HepG2 (cell line): ENCODE data around the gene SF3B5. TPM values are rescaled to one million over a fixed set of nuclear protein-coding genes. Genes with fewer than 3 reads are reported as not detected.
A peak's percentile ranks its signal among the peaks of the same experiment; 100 is the strongest.

Source experiments
- AHR ChIP-seq: IDR thresholded peaks from 2 replicates; pipeline ENCODE4 v1.6.1; 2018; ENCODE audit warnings: missing genetic modification reagents, missing compliant biosample characterization
- BCL6 ChIP-seq: IDR thresholded peaks from 2 replicates; pipeline ENCODE4 v1.6.1; 2016; ENCODE audit warnings: missing genetic modification reagents, missing compliant biosample characterization
- CREB1 ChIP-seq, 2 experiments: fragments of 450-650 bp in 1 of 2; IDR thresholded peaks; 2 replicates each; pipeline ENCODE4 v1.6.1; 2016 to 2017; ENCODE audit warnings: control low read depth in 1 of 2, mild to moderate bottlenecking in 1 of 2, missing compliant biosample characterization in 1 of 2, missing genetic modification characterization in 1 of 2
- E2F5 ChIP-seq: sonication (generic); formaldehyde crosslinking; conservative IDR thresholded peaks from 2 replicates; pipeline ENCODE4 v1.4.0; 2020; ENCODE audit warnings: missing genetic modification reagents
- ELF3 ChIP-seq: IDR thresholded peaks from 2 replicates; pipeline ENCODE4 v1.6.1; 2016; ENCODE audit warnings: missing genetic modification reagents, missing compliant biosample characterization
- EZH2 ChIP-seq: conservative IDR thresholded peaks from 2 replicates; pipeline ENCODE4 v1.6.1; 2012; ENCODE audit warnings: mild to moderate bottlenecking, low read depth, low read length, moderate library complexity
- FOXA1 ChIP-seq, 2 experiments: fragments of 450-650 bp in 1 of 2; sonication (generic) in 1 of 2; formaldehyde crosslinking in 1 of 2; IDR thresholded peaks; 2 replicates each; pipeline versions ENCODE4 v1.4.0 to v1.6.1; 2016 to 2020; ENCODE audit warnings: missing genetic modification reagents in 1 of 2
- FOXK1 ChIP-seq: sonication (generic); formaldehyde crosslinking; IDR thresholded peaks from 2 replicates; pipeline ENCODE4 v1.4.0; 2020; ENCODE audit warnings: low read depth, missing genetic modification reagents, borderline replicate concordance
- GTF3A ChIP-seq: sonication (generic); formaldehyde crosslinking; conservative IDR thresholded peaks from 2 replicates; pipeline ENCODE4 v1.4.0; 2020; ENCODE audit warnings: mild to moderate bottlenecking, missing genetic modification reagents
- HNRNPLL ChIP-seq: fragments of 200-400 bp; formaldehyde crosslinking; IDR thresholded peaks from 2 replicates; pipeline ENCODE4 v1.6.1; 2017; ENCODE audit warnings: mild to moderate bottlenecking, low read depth, low read length; ENCODE audit not compliant: poor library complexity, severe bottlenecking
- KDM1A ChIP-seq: IDR thresholded peaks from 2 replicates; pipeline ENCODE4 v1.6.1; 2016; ENCODE audit warnings: missing compliant biosample characterization
- RBFOX2 ChIP-seq: fragments of 200-400 bp; formaldehyde crosslinking; IDR thresholded peaks from 2 replicates; pipeline ENCODE4 v1.6.1; 2017; ENCODE audit warnings: low read depth, mild to moderate bottlenecking, low read length
- THAP9 ChIP-seq: sonication (generic); formaldehyde crosslinking; IDR thresholded peaks from 2 replicates; pipeline ENCODE4; 2020; ENCODE audit warnings: missing genetic modification reagents, mild to moderate bottlenecking, borderline replicate concordance
- ZFX ChIP-seq: sonication (generic); formaldehyde crosslinking; IDR thresholded peaks from 2 replicates; pipeline ENCODE4 v1.4.0; 2020; ENCODE audit warnings: mild to moderate bottlenecking, low read depth, missing genetic modification reagents, moderate library complexity
- ZKSCAN5 ChIP-seq: sonication (generic); formaldehyde crosslinking; IDR thresholded peaks from 2 replicates; pipeline ENCODE4 v1.5.1; 2020; ENCODE audit warnings: mild to moderate bottlenecking, missing genetic modification reagents
- ZNF207 ChIP-seq: fragments of 450-650 bp; IDR thresholded peaks from 2 replicates; pipeline ENCODE4 v1.6.1; 2016; ENCODE audit warnings: antibody characterized with exemption, borderline replicate concordance
- ZNF670 ChIP-seq: sonication (generic); formaldehyde crosslinking; IDR thresholded peaks from 2 replicates; pipeline ENCODE4 v1.8.0; 2022; ENCODE audit warnings: mild to moderate bottlenecking, missing genetic modification reagents, borderline replicate concordance
- ZNF674 ChIP-seq: sonication (generic); formaldehyde crosslinking; IDR thresholded peaks from 2 replicates; pipeline ENCODE4 v1.5.0; 2020; ENCODE audit warnings: low read depth, mild to moderate bottlenecking, missing genetic modification reagents
- ZNF841 ChIP-seq: sonication (generic); formaldehyde crosslinking; IDR thresholded peaks from 2 replicates; pipeline ENCODE4 v1.8.1; 2023; ENCODE audit warnings: missing genetic modification reagents, borderline replicate concordance
- ZXDC ChIP-seq: sonication (generic); formaldehyde crosslinking; IDR thresholded peaks from 2 replicates; pipeline ENCODE4 v1.5.0; 2020; ENCODE audit warnings: mild to moderate bottlenecking, missing genetic modification reagents
- polyA plus RNA-seq, 8 experiments: library from polyadenylated mRNA; depleted of rRNA in 3 of 8; stranded (reverse) in 7 of 8; unstranded in 1 of 8; fragments of >200 nt; fragmentation: Illumina TruSeq in 4 of 8; extraction: Trizol in 4 of 8; gene quantifications; 2 replicates each; pipeline versions ENCODE4 v1.2.1 to v1.2.3, GENCODE V29; 2011 to 2016; ENCODE audit warnings: low read depth in 4 of 8, missing spikeins in 1 of 8, mixed read lengths in 1 of 8; ENCODE audit not compliant: insufficient read depth in 1 of 8
- total RNA-seq, 5 experiments: library from RNA; depleted of rRNA; stranded (reverse); fragments of >200 nt; fragmentation: Illumina TruSeq; extraction: Trizol; gene quantifications; 2 replicates each; pipeline ENCODE4 v1.2.3, GENCODE V29; 2016; ENCODE audit warnings: low read depth in 1 of 5

SF3B5 gene
- total and polyA plus RNA-seq, 2 of the 13 experiments (the other 11 are each of a cell fraction or from before 2014, with no cell fraction given) = 263 to 292 TPM

- TF ChIP-seq ZFX (CRISPR knock-in tag) (peak; percentile 85), ZNF670 (CRISPR knock-in tag) (peak; percentile 92; the same call in 1 of the 2 replicates), AHR (CRISPR knock-in tag) (peak; percentile 83; the same call in 1 of the 2 replicates), HNRNPLL (peak; percentile 91), ZXDC (CRISPR knock-in tag) (no peak), FOXA1 (IDR thresholded peaks at IDR 0.05) (0 out of 2 replicates have a peak, but pooled peaks have one; percentile 47), FOXA1 (CRISPR knock-in tag; IDR thresholded peaks at IDR 0.05) (peak; percentile 58), EZH2 (no peak), E2F5 (CRISPR knock-in tag) (peak; percentile 72), RBFOX2 (peak; percentile 78), ZNF207 (no peak), THAP9 (CRISPR knock-in tag) (peak; percentile 99), KDM1A (0 out of 2 replicates have a peak, but pooled peaks have one; percentile 23), CREB1 (IDR thresholded peaks at IDR 0.05) (peak; percentile 99), CREB1 (CRISPR knock-in tag; IDR thresholded peaks at IDR 0.05) (peak; percentile 100), ZNF841 (CRISPR knock-in tag) (no peak), ZNF674 (CRISPR knock-in tag) (0 out of 2 replicates have a peak, but pooled peaks have one; percentile 17), FOXK1 (CRISPR knock-in tag) (peak; percentile 98), ZKSCAN5 (CRISPR knock-in tag) (no peak), BCL6 (CRISPR knock-in tag) (peak; percentile 59), ELF3 (peak; percentile 98), GTF3A (no peak)
These were observed at the start of gene SF3B5 (continued) for GRCh38 chr6:144095134-144096002.
